Suprapubic skin (tissue), 3 donors: ENCODE measurements around the gene ADAT2.

ENCODE experiments used
- CTCF ChIP-seq, 2 donors: fragments of 200-600 bp in 1 of 2; fragments of 450-650 bp in 1 of 2; sonication (generic) in 1 of 2; IDR thresholded peaks; one replicate each; pipeline ENCODE4 v1.5.1; 2016 to 2019; ENCODE audit warnings: antibody characterized with exemption in 2 of 2, mild to moderate bottlenecking in 1 of 2, moderate library complexity in 1 of 2
- EP300 ChIP-seq: sonication (generic); formaldehyde crosslinking; IDR thresholded peaks from one replicate; pipeline ENCODE4 v1.6.1; 2017; ENCODE audit warnings: antibody characterized with exemption
- POLR2A ChIP-seq, 2 donors: fragments of 450-650 bp; IDR thresholded peaks; one replicate each; pipeline ENCODE4 v1.6.1; 2017; ENCODE audit warnings: antibody characterized with exemption in 2 of 2, mild to moderate bottlenecking in 2 of 2, moderate library complexity in 2 of 2

GRCh38 chr6:143401636-143402370 lies 48.7 kb downstream of the ADAT2 start:
- TF ChIP-seq EP300 (no peak), POLR2A (IDR thresholded peaks at IDR 0.05) (no peak), CTCF (IDR thresholded peaks at IDR 0.05) (no peak)
